NK-92 treated with Interleukin-12 subunit alpha and Interleukin-12 subunit beta, amount 100 ng/mL, for 24 hours (cell line): Measurements from ENCODE around the gene UNC5C.

Experiments used
- DNase-seq: peaks from one replicate; lab custom pipeline; 2025; lab: John Stamatoyannopoulos, UW

Gene UNC5C

GRCh38 chr4:95548738-95549245, at the start of gene UNC5C:
TSS of gene UNC5C (minus strand) at chr4:95548973.
- no peak for DNase-seq

GRCh38 chr4:95596676-95597075, 47.9 kb upstream of the UNC5C start:
- no peak for DNase-seq

- DNase-seq: no peak
These were observed 45.9 kb upstream of the UNC5C start for GRCh38 chr4:95594629-95595028.

GRCh38 chr4:95594013-95594412, 45.2 kb upstream of the UNC5C start:
- DNase-seq: no peak

GRCh38 chr4:95591278-95591677, 42.5 kb upstream of the UNC5C start:
- no peak for DNase-seq

- DNase-seq: no peak
These were observed 41.8 kb upstream of the UNC5C start for GRCh38 chr4:95590615-95591014.

DNA sequence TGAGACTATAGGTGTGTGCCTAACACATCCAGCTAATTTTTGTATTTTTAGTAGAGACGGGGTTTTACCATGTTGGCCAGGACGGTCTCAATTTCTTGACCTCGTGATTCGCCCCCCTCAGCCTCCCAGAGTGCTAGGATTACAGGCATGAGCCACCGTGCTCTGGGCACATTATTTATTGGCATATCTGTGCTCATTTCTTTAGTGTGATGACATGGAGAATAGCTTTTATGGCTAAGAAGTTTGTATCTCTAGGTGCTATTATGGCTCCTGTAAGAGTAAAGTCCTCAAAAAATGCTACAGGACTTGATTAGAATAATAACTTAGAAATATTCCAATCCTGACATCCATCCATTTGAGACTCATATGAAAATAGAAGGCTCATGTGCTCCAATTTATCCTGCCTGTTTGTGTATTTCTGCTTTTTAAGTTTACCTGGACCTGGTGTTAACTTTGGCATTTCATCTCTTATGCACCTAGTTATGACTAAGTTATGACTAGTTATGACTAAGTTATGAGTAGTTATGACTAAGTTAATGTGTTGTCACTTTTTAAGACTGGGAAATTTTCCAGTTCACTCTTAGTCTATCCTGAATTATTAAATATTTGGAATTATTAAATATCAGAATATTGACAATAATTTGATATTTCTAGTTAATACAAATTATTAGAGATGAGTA, 36.4 kb upstream of the UNC5C start:
- DNase-seq: no peak

DNA sequence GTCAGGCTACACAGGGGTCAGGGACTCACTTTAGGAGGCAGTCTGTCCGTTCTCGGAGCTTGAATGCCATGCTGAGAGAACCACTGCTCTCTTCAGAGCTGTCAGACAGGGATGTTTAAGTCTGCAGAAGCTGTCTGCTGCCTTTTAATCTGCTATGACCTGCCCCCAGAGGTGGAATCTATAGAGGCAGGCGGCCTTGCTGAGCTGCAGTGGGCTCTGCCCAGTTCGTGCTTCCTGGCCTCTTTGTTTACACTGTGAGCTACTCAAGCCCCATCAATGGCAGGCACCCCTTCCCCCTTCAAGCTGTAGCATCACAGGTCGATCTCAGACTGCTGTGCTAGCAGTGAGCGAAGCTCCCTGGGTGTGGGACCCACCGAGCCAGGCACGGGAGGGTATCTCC, 31.5 kb upstream of the UNC5C start:
- DNase-seq: no peak

DNA sequence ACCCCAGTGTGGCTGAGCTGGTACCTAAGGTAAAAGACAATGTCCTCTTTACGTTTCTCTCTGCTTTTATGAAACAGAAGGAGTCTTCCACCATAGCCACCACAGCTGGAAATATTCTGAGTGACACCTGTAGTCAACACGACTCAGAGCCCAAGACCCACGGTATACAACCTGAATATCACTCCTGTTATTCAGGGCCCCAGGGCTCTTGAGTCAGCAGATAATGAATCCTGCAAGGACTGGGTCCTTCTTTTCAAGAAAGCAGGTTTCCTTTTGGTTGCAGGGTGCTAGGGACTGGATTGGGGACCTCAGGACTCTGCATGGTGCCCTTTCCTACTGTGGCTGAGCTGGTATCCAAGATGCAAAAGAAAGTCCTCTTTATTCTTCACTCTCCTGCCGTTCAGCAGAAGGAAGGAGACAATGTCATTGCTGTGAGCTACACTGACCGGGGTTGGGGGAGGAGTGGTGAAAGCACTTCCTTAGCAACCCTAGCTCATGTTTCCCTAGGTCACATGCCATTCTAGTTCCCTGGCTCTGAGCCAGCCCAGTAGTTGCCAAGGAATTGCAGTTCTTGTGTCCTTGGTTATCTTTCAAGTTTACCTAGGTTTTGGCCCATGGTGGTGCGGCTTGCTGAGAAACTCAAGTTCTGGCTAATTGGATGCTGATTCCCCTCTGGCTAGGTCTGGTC, 23.7 kb upstream of the UNC5C start:
- no peak for DNase-seq

DNA sequence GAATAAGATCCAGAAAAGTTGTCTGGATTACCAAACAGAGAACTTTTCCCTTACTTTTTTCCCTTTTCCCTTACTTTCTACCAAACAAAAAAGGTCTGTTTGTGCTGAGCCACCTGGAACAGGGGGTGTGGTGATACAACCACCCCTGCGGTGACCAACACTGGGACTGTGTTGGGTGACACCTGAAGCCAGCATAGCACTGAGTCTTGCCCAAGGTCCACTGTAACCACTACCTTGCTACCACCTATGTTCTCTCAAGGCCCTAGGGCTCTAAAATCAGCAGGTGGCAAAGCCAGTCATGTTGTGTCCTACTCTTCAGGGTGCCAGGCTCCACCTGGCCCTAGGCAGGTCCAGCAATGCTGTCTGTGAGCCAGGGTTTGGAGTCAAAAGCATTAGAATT, 22.8 kb upstream of the UNC5C start:
- no peak for DNase-seq

- no peak for DNase-seq
These were observed 15.0 kb upstream of the UNC5C start for GRCh38 chr4:95563638-95564337.

DNA sequence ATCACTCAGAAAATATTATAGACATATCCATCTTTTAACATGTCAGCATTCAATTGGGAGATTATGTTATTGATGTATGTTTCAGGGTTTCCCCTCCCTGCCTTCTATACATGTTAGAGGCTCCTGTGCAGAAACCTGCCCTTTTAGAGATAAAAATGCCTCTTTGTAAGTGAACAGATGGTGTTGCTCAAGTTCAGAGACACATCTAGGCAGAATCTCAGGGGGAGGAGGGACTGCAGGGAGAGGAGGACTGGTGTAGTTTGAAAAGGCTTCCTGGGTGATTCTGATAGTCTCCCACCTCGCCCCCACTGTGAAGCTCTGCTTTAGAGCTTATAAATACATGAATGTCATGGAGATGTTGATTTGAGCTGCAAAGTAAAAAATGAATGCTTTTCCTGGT, 12.0 kb upstream of the UNC5C start:
- DNase-seq: no peak

DNA sequence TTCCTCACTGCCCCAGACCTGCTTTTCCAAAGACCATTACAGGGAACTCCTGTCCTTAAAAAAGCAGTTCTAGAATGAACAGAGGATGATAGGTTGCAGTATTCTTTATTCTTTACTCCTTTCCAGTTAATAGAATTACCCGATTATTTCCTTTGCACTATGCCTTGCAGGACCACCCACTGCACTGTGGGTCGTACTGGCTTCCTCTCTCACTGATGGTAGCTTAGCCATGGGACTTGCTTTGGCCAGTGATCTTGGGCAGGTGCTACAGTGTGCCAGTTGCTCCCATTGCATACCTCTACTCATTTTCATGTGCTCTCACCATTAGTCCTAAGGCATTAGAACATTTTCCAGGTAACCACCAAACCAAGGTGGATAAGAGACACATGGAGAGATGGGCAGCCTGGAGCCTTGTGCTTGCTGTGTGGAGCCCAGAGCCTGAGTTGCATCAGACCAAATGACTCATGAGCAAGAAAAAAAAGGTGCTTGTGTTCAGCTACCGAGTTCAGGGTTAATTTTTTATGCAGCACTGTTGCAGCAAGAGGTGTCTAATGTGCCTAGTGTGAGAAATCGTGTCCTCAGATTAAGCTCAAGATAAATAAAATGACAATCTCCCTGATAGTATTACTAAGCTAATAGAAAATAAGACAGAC, 7.6 kb upstream of the UNC5C start:
- DNase-seq: no peak

DNA sequence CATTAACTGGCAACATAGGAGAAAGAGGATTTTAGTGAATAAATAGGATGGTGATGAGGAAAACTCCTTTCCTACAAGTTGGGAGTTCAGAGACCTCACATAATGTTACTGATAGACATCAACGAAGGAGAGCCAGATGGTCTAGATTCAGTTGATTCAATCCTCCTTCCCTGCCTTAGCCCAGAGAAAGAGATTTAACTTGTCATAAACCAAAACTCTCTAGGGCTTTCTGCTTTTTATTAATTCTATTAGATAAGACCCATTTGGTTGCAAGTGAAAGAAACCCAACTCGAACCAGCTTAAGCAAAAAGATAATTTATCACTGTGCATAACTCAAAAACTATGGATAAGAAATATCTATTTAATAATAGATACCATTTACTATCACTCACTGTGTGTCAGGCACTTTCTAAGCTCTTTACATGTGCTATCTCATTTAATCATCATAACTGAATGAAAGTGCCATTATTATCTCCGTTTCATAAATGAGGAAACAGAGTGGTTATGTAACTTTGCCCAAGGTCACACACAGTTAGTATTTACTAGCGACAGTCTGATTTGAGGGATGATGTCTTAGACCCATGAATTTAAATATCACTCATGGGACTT, 4.3 kb upstream of the UNC5C start:
- DNase-seq: no peak

GRCh38 chr4:95551653-95552052, 2.9 kb upstream of the UNC5C start:
- DNase-seq: no peak

DNA sequence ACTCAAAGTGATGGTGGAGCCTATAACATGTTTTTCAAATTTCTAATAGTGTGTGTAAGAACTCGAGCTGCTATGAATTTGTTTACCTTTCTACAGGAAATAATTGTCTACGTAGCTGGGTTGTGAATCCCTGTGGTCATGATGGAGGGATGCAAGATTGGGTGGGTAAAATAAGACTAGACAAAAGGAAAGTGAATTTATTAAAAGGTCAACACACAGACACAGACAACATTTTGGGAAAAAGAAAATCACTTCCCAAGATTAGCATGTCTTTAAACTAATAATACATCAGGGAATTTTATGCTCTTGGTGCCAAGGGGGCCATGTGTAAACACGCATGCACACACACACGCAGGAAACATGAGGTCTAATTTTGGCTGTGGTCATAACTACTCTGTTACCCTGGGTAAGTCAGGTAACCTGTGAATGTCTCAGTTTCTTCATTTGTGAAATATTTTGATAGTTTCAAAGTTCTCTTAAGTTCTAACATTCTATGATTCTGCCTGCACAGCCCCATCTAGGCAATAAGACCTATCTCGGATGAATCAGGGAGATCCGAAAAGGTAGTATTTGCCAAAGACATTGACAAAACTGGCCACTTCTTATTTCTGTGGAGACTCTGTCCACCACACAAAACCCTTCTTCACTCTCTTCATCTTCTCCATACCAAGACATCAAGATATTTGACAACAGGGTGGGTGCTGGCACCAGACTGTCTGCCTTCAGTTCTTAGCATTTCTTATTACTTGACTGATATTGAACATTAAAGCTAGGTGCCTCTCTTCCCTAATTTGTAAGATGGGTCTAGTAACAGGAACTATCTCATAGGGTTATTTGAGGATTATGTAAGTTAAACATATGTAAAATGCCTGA, 1.6 kb upstream of the UNC5C start:
- DNase-seq: no peak

DNA sequence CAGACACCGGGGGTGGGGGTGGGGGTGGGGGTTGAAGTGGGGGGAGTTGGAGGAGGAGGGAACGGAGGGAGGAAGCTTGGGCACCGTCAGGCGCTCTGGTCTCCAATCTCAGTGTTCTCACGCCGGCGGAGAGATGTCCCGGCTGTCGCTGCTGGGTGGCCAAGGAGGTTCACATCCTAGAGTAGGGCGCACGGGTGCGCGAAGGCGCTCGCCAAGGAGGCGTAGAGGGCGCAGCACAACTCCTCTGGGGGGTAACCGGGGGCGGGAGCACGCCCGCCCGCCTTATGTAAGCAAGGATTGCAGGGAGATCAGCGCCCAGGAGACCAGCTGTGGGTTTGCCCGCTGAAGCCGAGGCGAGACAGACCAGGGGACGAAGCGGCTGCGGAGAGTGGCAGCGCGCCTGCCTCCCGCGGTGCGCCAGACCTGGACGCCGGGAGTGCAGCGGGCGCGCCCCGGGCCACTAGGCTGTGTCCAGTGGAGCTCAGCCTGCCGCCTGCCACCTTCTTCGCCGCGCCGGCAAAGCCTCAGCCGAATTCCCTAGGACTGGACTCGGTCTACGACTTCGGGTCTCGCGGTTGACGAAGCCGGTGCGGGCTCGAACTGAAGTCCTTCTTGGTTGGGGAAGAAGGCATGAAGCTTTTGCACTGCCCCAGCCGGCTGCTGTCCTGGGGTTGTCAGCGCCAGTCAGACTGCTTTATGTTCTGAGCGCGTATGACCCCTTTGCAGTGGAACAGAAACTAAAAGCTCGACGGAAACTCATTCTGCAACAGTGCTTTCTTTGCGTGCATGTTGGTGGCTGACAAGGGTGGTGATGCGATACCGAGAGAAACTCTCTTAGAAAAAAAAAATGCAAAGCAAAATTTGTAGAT, 707 bp upstream of the UNC5C start:
- no peak for DNase-seq

GRCh38 chr4:95547715-95548471, 880 bp downstream of the UNC5C start:
- no peak for DNase-seq
